K562 (cell line): ENCODE data around the gene PLTP. TPM values are rescaled to one million over a fixed set of nuclear protein-coding genes. Genes with fewer than 3 reads are reported as not detected.

ENCODE experiments used
- ATAC-seq: fragments of 200-7000 bp; cut with Tn5 transposase; 3 replicates; pipeline ENCODE4 v1.9.1; 2020; ENCODE audit warnings: moderate library complexity
- BruUV-seq: library from RNA; stranded (reverse); fragments of 400-500 nt; replicated peaks from 2 replicates; lab custom pipeline; 2021; lab: Mats Ljungman, UMichigan
- CTCF ChIA-PET: fragments of 300-600 bp; formaldehyde crosslinking; extraction: SDS; loops from one replicate; lab custom pipeline; 2021; ENCODE audit warnings: low intra/inter-chr PET ratio; lab: Yijun Ruan, JAX
- POLR2A ChIA-PET: fragments of 300-600, 350-650 bp; sonication (Branson Sonifier 250); formaldehyde crosslinking; extraction: SDS; loops from one replicate; lab custom pipeline; 2021; ENCODE audit warnings: antibody characterized with exemption, inconsistent platforms; lab: Yijun Ruan, JAX
- DNase-seq, 4 experiments: peaks; one replicate each; pipeline versions ENCODE4 v3.0.0 to v3.0.0-alpha.2; 2011 to 2018; ENCODE audit warnings: low spot score in 3 of 4, mixed read lengths in 3 of 4; ENCODE audit errors: extremely low read depth in 1 of 4
- FAIRE-seq: peaks from 2 replicates; lab custom pipeline; 2011; peaks lifted over from hg19 to GRCh38; lab: Jason Lieb, UNC
- H2AFZ ChIP-seq: 2 replicates; pipeline ENCODE4 v1.6.0; 2011; ENCODE audit warnings: low read depth, low read length, control low read depth, inconsistent platforms
- H3K27ac ChIP-seq: fragments of 200-600 bp; 3 replicates; pipeline ENCODE4 v1.8.0; 2011; ENCODE audit warnings: low read depth, mild to moderate bottlenecking, control low read depth, inconsistent platforms, low read length, moderate library complexity, mixed read lengths; ENCODE audit errors: extremely low read depth
- H3K27me3 ChIP-seq, 2 experiments: fragments of 300-600 bp in 1 of 2; 2 replicates in 1 of 2; 3 replicates in 1 of 2; pipeline versions ENCODE4 v1.6.0 to v1.8.0; 2011; ENCODE audit warnings: inconsistent platforms in 2 of 2, low read length in 2 of 2, mild to moderate bottlenecking in 1 of 2, mixed read lengths in 1 of 2, moderate library complexity in 1 of 2; ENCODE audit not compliant: control insufficient read depth in 2 of 2, insufficient read depth in 2 of 2
- H3K36me3 ChIP-seq: fragments of 300-600 bp; 3 replicates; pipeline ENCODE4 v1.8.0; 2011; ENCODE audit warnings: mild to moderate bottlenecking, low read length, inconsistent platforms; ENCODE audit not compliant: control insufficient read depth, insufficient read depth
- H3K4me1 ChIP-seq, 2 experiments: fragments of 200-600 bp in 1 of 2; replicated peaks in 1 of 2; 2 replicates in 1 of 2; 3 replicates in 1 of 2; pipeline versions ENCODE4 v1.5.1 to v1.8.0; 2011; ENCODE audit warnings: inconsistent platforms in 2 of 2, low read length in 2 of 2, mild to moderate bottlenecking in 1 of 2, mixed read lengths in 1 of 2, moderate library complexity in 1 of 2; ENCODE audit not compliant: control insufficient read depth in 2 of 2, insufficient read depth in 2 of 2
- H3K4me2 ChIP-seq: 2 replicates; pipeline ENCODE4 v1.6.1; 2011; ENCODE audit warnings: low read length, control low read depth, inconsistent platforms, mixed read lengths; ENCODE audit not compliant: insufficient read depth
- H3K4me3 ChIP-seq: fragments of 200-600 bp; sonication (generic), shearing (Covaris generic); 2 replicates; pipeline ENCODE4 v1.5.1; 2016; ENCODE audit warnings: control low read depth, inconsistent platforms
- H3K79me2 ChIP-seq: fragments of 200-600 bp; 3 replicates; pipeline ENCODE4 v1.8.0; 2011; ENCODE audit warnings: low read length, inconsistent platforms; ENCODE audit not compliant: control insufficient read depth, insufficient read depth
- H3K9ac ChIP-seq, 2 experiments: 2 replicates each; pipeline versions ENCODE4 v1.6.0 to v1.6.1; 2011; ENCODE audit warnings: low read depth in 2 of 2, low read length in 2 of 2, control low read depth in 1 of 2, inconsistent platforms in 1 of 2, mild to moderate bottlenecking in 1 of 2, mixed read lengths in 1 of 2; ENCODE audit not compliant: insufficient read depth in 1 of 2
- H3K9me1 ChIP-seq: one replicate; pipeline ENCODE4 v1.6.0; 2011; ENCODE audit warnings: inconsistent platforms, mild to moderate bottlenecking, low read length, moderate library complexity; ENCODE audit not compliant: control insufficient read depth, insufficient read depth
- H3K9me3 ChIP-seq: replicated peaks from 2 replicates; pipeline ENCODE4 v1.5.1; 2011; ENCODE audit warnings: low read depth, low read length, inconsistent platforms; ENCODE audit not compliant: control insufficient read depth, insufficient read depth
- H4K20me1 ChIP-seq: replicated peaks from 2 replicates; pipeline ENCODE4 v1.6.1; 2011; ENCODE audit warnings: low read length, inconsistent platforms, mixed read lengths; ENCODE audit not compliant: control insufficient read depth, insufficient read depth
- E2F8 ChIP-seq: fragments of 450-650 bp; IDR thresholded peaks from 2 replicates; pipeline ENCODE4 v1.7.1; 2018; ENCODE audit warnings: mild to moderate bottlenecking, low read depth; ENCODE audit not compliant: partially characterized antibody
- L3MBTL2 ChIP-seq: fragments of 450-650 bp; IDR thresholded peaks from 2 replicates; pipeline ENCODE4 v1.6.1; 2016; ENCODE audit warnings: mild to moderate bottlenecking, moderate library complexity
- POLR2G ChIP-seq: fragments of 200-400 bp; formaldehyde crosslinking; IDR thresholded peaks from 2 replicates; pipeline ENCODE4 v1.6.1; 2017; ENCODE audit warnings: low read depth, mild to moderate bottlenecking, antibody characterized with exemption, low read length, moderate library complexity
- THAP12 ChIP-seq: fragments of 250-450 bp; sonication (Bioruptor Pico); IDR thresholded peaks from 2 replicates; pipeline ENCODE4 v1.9.0; 2021; ENCODE audit warnings: mild to moderate bottlenecking, inconsistent platforms
- WGBS: fragments of 100-300 bp; shearing (Covaris generic); methylation state at CpG from one replicate; pipeline ENCODE4 v1.1.6; 2016; ENCODE audit warnings: low coverage, mixed read lengths; ENCODE audit not compliant: insufficient coverage; ENCODE audit errors: missing lambda C conversion rate; 5-methylcytosine and 5-hydroxymethylcytosine counted together
- in situ Hi-C: fragments of 300-500 bp; cut with MboI; formaldehyde crosslinking; loops from 4 replicates; pipeline ENCODE4 v1.15.0; 2018; ENCODE audit warnings: inconsistent platforms, mixed read lengths
- intact Hi-C: fragments of 100-400 bp; cut with micrococcal nuclease; formaldehyde crosslinking; loops from 2 replicates; pipeline ENCODE4 v1.14.2; 2022
- polyA plus RNA-seq, 8 experiments: library from polyadenylated mRNA; depleted of rRNA in 4 of 8; stranded (reverse) in 5 of 8; unstranded in 3 of 8; fragments of >200 nt; fragmentation: Nextera tagmentation in 2 of 8; fragmentation: Illumina TruSeq in 1 of 8; extraction: Ambion mirVana in 2 of 8; extraction: Trizol in 1 of 8; gene quantifications; 2 replicates each; pipeline versions ENCODE4 v1.2.1 to v1.2.3, GENCODE V29; 2011 to 2014; ENCODE audit warnings: inconsistent platforms in 1 of 8, missing spikeins in 1 of 8
- total RNA-seq, 7 experiments: library from RNA; depleted of rRNA in 6 of 7; stranded (reverse); fragments of >200 nt in 6 of 7; fragmentation: Illumina TruSeq in 2 of 7; extraction: Trizol in 2 of 7; gene quantifications; 2 replicates each; pipeline versions ENCODE4 v1.2.1 to v1.2.3, GENCODE V29; 2011 to 2021; ENCODE audit warnings: low replicate concordance in 1 of 7

PLTP gene
- total and polyA plus RNA-seq, 9 of the 15 experiments (the other 6 are each of a cell fraction or from before 2014, with no cell fraction given) = 2.8 to 29.3 (median 17.6) TPM

- TF ChIP-seq E2F8 (no peak), THAP12 (CRISPR knock-in tag) (no peak)
Measured at GRCh38 chr20:45952861-45953260, 40.9 kb upstream of the PLTP start (continued).

GRCh38 chr20:45951925-45952834 lies 40.2 kb upstream of the PLTP start:
- no peaks in the 10 kb centered on the region for H3K9me3 ChIP-seq
- DNase-seq (no peak), ATAC-seq (no peak), FAIRE-seq (no peak)
- peaks cover 0 to 16% of the 10 kb centered on the region in 2 experiments; a peak in 1 of 5 replicates for H3K4me1 ChIP-seq
- no peaks in the 10 kb centered on the region for H4K20me1 ChIP-seq
- no peaks in the 10 kb centered on the region for H3K79me2 ChIP-seq
- no peak overlapping the region for H3K4me2 ChIP-seq
- 83% methylated on average over 18 of the region's 19 CpGs for WGBS
- peaks cover 67% of the 10 kb centered on the region; the same call in 2 of the 3 replicates for H3K36me3 ChIP-seq
- H3K27me3 ChIP-seq = no peaks in the 10 kb centered on the region
- H2AFZ ChIP-seq = no peak overlapping the region
- ChIA-PET POLR2A (interaction anchor here (0.9 to 3.2 kb wide), 8 partner anchors 8 to 121 kb away, joined by 3 to 12 read pairs (median 4); partner anchors contain the start of gene PCIF1), CTCF (no interaction called here)
- H3K4me3 ChIP-seq = no peak overlapping the region
- H3K9ac ChIP-seq = no peak overlapping the region; a peak in 1 of 4 replicates
- TF ChIP-seq L3MBTL2 (no peak), POLR2G (peak; percentile 64)
- H3K9me1 ChIP-seq = no peaks in the 10 kb centered on the region
- intact Hi-C loops = no loop called here
- no peak overlapping the region for H3K27ac ChIP-seq
- BruUV-seq = no TSS peak
- in situ Hi-C loops = no loop called here
